GOT3 (cell line): Measurements from ENCODE around the gene ANKRD2.
"Not testable (repeated sequence)": the region's sequence is repeated elsewhere in the genome, so short reads cannot be mapped to it uniquely, and the experiment has no call there.

Source experiments
- DNase-seq: peaks from one replicate; lab custom pipeline; 2025; ENCODE audit warnings: mixed read lengths; lab: John Stamatoyannopoulos, UW

The ANKRD2 gene, protein sequence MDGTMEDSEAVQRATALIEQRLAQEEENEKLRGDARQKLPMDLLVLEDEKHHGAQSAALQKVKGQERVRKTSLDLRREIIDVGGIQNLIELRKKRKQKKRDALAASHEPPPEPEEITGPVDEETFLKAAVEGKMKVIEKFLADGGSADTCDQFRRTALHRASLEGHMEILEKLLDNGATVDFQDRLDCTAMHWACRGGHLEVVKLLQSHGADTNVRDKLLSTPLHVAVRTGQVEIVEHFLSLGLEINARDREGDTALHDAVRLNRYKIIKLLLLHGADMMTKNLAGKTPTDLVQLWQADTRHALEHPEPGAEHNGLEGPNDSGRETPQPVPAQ

DNA sequence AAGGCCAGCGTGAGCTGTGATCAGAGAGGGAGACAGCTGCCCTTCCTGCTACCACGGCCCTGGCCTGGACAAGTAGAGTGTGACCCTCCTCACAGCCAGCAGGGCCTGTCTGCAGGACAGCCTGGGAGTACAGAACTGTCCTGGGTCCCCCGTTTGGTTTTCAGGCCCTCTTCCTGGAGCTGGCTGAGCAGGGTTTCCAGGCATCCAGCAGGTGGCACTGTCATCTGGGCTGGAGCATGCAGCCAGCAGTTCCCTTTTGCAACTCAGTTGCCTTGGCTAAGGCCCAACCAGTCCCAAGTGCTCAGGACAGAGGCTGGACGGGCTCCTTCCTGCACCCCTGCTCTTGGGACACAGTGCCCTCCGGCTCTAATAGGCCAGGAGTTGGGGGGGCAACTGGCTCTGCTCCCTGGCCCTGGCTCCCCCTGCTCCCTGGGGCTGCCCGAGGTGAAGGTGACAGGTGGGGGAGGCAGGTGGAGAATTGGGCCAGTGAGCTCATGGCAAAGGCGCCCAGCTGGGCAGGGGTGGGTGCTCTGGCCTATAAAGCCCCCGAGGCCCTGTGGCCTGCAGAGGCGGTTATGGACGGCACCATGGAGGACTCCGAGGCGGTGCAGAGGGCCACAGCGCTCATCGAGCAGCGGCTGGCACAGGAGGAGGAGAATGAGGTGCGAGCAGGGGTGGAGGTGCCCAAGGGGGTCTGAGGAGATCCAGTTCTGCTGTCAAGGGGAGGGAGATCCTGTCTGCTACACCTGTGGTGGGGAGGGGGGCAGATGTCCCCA, at the start of gene ANKRD2:
Gene ANKRD2, plus strand, starts transcription at position 566 of the 776 bp plus-strand sequence. Its CDS starts 10 bp downstream, at position 576.
- DNase-seq: peak; percentile 36

DNA sequence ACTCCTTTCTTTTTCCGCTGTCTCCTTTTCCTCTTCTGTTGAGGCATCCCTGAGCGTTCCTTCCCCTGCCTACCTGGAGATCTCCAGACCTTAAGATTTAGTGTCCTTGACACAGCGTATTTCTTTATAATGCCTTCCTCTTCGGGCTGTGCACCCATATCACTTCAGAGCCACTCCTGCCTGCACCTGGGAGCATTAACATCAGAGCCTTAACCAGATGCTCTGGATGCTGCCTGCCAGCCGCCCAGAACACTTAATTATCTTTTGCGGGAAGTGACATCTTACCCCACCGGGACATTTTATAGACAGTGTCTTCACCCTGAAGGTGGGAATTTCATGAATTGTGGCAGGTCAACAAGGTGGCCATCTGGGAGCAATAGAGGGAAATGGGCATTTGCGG, 49.6 kb upstream of the ANKRD2 start:
- no peak for DNase-seq

DNA sequence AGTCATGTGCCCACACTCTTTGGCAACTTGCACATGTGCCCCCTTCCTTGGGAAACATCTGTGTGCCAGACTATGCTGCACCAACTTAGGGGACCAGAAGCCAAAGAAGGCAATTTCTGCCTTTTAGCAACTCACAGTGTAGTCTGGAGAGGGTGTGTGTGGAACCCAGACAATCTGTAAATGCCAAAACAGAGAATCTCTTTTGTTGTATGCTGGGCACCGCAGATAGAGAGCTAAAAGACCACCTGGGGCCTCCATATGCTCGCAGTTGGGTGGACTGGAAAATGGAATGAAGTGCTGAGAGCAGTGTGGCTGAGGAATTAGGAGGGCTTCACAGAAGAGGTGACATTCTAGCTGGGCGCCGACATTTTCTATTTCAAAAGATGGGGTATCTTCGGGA, 47.5 kb upstream of the ANKRD2 start:
- no peak for DNase-seq

DNA sequence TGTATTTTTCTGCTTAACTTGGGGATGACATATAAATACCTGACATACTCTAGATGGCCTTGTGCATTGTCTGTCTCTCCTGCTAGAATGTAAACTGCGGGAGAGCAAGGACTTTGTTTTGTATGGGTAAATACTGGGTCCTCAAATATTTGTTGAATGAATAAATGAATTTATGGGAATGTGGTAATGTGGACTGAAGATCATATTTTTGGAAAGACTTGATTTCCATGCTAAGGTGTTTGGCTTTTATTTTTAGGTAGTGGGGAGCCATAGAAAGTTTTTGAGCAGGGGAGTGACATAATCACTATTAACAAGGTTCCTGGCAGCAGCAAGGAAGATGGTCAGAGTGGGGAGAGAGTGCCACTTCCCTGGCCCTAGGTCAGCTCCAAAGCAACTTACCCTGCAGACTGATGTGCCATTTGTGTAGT, 46.9 kb upstream of the ANKRD2 start:
- DNase-seq: no peak

DNA sequence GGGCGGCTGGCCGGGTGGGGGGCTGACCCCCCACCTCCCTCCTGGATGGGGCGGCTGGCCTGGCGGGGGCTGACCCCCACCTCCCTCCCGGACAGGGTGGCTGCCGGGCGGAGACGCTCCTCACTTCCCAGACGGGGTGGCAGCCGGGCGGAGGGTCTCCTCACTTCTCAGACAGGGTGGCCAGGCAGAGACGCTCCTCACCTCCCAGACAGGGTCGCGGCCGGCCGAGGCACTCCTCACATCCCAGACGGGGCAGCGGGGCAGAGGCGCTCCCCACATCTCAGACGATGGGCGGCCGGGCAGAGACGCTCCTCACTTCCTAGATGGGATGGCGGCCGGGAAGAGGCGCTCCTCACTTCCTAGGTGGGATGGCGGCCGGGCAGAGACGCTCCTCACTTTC, 43.7 kb upstream of the ANKRD2 start:
- not testable (repeated sequence) for DNase-seq

DNA sequence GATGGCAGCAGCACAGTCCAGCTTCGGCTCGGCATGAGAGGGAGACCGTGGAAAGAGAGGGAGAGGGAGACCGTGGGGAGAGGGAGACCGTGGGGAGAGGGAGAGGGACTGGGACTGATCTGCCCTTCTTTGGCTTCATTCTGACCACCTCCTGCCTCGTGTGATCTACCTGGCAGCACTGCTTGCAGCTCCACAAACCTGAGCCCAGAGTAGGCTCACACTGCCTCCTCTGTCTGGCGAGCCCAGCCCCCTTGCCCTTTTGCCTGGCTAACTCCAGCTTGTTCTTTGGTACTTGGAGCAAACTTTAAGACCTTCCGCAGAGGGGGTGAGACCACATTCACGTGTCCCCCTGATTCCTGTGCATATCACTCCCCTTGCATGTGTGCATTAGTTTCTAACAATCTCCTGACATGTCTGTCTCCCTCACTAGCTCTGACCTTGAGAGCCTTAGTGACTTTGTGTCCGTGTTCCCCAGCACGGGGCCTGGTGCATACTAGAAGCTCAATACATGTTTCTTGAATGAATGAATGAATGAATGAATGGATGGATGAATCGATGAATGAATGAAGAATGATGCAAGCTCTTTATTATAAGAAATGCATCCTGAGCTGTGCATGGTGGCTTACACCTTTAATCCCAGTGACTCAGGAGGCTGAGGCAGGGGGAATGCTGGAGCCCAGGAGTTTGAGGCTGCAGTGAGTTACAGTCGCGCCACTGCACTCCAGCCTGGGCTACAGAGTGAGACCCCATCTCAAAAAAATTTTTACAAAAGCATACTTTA, 42.7 kb upstream of the ANKRD2 start:
- no peak for DNase-seq

DNA sequence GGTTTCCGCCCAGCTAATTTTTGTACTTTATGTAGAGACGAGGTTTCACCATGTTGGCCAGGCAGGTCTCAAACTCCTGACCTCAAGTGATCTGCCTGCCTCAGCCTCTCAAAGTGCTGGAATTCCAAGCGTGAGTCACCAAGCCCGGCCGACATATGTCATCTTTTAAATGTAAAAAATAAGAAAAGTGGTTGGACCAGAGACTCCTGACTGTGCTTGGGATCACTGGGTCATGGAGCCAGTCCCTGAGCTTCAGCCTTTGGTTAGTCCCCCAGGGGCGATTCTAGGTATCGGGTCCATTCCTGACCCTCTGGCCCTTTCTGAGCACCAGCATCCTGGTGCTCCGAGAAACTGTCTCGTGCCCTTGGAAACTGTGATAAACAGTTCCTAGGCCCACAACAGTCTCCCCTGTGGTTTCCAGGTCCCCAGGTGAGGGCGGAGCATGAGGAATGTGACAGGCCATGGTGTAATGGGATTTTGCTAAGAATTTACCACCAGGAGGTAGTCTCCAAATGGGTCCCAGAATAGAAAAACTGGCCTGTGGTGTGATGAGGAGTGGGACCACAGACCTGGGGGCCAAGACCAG, 41.1 kb upstream of the ANKRD2 start:
- no peak for DNase-seq

DNA sequence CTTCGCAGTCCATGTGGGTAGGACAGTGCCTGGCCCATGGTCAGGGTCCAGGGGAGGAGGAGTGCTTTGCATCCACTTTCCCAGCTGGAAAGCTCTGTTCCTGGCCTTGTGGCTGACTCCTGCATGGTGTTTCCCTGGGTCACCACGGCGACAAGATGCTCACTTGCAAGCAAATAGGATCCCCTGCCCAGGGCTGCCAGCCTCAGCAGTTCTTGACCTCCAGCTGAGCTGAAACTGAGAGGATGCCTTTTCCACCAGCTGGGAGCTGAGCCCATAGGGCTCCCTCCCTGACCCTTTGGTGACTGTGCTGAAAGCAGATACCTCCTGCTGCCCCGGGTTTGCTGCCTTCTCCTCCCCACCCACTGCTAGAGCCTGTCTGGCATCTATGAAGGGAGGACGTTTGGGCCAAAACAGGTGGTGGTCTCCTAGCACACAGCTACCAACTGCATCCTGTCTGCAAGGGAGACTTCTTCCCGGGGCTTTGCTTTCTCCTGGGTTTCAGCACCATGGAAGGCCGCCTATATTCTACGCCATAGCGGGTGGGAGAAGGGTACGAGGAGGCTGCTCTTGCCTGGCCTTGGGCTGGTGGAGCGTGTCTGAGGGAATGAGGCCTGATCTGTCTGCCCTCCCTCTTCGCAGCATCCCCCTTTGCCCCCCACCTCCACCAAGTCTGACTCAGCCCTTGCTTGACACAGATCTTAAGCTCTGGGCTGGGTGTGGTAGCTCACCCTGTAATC, 39.5 kb upstream of the ANKRD2 start:
- DNase-seq: no peak

DNA sequence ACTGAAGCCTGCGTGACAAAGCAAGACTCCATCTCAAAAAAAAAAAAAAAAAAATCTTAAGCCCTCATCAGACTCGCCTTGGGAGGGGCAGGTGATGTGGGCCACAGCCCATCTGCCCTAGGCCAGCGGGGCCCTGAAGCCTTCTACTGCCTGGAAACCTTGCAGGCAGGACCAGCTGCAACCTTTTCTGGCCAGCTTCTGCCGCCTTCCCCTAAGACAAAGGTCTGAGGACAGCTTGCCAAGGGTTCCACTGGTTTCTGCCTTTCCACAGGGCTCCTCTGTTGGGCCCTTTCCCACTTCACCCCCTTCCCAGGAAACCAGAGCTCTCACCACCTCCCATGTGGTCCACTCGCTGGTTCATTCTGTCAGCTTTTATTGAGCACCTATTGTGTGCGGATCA, 38.7 kb upstream of the ANKRD2 start:
- no peak for DNase-seq

DNA sequence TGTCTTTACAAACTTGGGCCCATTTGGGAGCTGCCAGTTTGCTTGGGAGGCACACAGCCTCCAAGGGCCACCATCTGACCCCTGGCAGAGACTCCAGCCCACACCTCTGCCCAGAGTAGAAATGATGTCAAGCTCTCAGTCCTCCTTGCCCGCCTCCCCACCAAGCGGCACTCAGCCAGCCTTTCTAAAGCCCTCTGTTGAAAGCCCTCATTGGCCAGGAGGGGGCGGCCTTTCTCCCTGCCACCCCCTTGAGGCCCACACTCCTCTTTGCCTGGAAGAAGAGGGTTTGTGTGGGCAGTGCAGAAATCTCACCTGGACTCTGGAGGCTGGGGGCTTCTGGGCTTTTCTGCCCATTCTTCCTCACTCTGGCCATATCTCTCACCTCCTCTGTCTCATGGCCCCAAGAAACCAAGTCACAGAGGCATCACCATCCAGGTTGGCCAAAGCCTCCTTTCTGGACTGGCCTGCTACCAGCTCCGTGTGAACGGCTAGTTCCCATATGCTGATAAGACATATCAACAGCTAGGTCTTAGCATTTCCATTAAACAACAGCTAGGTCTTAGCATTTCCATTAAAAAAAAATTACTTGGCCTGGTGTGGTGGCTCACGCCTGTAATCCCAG, 37.7 kb upstream of the ANKRD2 start:
- no peak for DNase-seq

DNA sequence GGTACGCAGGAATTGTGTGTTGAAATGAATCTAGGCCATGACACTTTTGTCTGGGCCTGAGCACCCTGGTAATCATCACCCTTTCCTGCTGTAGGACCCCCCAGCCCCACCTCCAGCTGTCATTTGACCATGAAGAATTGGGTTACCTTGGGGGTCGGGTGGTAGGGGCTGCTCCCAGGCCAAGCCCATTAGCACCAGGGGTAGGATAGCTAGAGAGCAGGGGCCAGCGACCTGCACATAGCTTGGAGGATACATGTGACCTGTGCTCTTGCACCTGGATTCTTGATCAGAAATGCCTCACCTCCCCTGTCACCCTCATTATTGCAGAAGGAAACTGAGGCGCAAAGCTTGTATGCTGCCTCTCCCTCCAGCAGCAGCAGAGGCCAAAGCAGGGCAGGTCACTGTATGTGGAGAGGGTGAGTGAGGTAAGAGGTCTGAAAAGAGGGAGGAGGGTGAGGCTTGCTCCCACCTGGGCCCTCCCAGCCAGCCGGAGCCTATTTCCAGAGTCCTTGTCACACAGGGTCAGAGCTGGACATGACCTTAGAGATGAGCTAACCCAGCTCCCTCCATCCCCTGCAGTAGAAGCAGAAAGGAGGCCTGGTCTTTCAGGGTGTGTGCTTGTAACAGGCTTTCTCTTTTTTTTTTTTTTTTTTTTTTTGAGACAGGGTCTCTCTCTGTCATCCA, 35.3 kb upstream of the ANKRD2 start:
- DNase-seq: no peak

DNA sequence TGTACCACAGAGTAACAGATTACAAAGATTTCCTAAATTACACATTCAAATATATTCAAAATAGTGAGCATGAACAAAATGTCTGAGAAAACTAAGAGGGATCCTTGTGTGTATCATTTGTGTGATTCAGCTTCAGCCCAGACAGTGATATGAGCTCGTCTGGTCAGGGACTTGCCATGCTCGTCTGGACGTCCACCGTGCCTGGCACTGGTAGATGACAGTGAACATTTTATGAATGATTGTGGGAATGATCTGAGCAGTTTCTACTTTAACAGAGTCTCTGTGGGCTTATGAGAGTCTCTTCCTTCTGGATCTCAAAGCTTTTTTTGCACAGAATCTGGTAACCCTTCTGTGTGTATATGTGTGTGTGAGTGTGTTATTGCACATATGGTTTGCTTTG, 34.2 kb upstream of the ANKRD2 start:
- no peak for DNase-seq

DNA sequence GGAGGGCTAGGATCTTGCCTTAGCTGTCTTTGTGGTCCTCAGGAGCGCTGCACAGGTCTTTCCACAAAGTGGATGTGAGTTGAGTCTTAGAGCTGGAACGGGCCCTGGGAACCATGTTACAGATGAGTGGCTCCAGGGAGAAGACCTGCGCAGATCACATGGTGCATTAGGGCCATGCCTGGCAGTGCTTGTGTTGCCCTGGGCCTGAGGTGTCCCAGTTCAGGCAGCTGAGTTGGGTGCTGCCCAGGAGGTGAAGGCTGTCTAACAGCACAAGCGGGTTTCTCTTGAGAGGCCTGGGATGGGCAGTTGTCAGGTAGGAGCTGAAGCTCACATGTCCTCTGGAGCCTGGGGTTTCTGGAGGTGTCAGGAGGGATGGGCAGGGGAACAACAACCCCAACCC, 33.7 kb upstream of the ANKRD2 start:
- no peak for DNase-seq

DNA sequence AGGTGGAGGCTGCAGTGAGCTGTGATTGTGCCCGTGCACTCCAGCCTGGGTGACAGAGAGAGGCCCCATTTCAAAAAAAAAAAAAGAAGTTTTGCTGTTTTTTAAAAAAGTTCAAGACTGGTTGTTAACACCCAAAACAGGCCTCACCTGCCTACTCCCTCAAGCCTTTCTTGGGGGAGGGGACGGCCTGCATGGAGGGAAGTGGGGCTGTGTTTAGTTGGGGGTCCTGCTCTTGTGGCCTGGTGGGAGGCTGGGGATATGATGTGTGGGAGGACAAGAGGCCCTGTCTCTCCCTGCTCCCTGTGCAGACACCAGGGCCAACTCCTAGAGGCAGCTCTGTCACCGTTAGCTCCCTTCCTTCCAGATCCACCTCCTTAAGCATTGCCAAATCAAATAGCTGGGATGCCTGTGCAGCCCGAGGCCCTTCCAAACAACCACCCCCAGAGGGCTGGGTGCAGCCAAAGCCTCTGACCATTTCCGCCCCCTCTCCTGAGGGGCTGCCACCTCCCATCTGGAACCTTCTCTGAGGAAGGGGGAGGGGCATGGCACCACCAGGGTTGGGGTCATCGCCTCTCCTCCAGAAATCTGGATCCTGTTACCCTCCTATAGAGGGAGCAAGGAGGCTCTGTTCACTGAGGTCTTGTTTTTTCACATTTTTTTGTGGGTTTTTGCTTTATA, 32.9 kb upstream of the ANKRD2 start:
- no peak for DNase-seq

DNA sequence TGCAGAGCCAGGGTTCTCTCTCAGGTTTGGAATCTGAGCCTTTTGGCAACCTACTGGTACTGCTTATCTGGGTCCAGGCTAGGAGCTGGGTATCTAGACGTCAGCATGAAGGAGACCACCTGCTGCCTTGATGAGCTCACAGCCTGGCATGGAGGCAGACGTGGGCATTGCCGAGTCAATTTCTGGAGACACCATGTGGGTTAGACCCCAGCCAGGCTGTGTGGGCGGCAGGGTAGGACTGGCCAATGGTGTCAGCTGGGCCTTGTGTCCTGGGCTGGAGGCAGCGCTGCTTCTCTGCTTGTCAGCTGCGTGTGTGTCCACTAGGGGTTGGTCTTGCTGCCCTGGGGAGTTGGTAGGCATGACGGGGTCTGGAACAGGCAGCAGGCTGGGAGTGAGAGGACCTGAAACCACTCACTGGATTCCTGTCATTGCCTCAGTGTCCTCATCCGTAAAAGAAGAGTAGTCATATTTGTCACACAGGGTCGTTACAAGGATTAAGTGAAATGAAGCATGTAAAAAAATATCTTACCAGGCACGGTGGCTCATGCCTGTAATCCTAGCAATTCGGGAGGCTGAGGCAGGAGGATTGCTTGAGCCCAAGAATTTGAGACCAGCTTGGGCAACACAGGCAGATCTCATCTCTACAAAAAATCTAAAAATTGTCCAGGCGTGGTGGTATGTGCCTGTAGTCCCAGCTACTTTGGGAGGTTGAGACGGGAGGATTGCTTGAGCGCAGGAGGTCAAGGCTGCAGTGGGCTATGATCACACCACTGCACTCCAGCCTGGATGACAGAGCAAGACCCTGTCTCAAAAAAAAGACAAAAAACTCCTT, 31.7 kb upstream of the ANKRD2 start:
- DNase-seq: no peak

DNA sequence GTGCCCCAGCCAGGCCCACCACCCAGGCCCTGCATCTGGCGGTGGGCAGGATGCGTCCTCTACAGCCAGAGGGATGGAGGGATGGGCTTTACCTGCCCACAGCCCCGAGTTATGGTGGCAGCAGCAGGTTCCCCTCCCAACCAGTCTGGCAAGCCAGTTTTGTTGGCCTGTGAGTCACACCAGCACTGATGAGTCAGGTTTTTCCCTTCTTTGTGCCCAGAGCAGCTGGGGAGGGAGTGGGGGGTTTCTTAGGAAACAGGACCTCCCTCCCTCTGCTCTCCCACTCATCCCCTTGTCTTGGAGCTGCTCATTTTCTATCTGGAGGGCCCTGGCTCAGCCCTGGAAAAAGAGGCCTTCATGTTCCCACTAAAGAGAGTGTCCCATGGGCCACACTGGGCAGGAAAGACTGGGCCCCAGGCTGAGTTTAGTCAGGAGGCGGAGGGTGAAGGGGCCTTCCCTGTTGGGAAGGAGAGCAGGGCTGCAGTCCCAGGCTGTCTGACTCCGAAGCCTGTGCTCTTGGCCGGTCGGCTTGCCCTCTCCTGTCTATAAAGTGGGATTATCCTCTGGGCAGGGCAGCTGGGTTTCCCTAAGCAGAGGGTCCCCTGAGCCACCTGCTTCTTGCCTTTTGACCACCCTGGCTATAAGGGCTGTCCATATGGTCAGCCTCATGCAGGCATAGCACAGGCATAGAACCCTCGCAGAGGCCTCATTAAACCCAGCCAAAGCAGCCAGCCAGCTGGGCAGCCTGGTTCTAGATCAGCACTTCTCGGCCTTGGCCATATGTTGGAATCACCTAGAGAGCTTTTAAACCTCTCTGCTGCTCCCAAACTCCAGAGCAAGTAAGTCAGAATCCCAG, 30.2 kb upstream of the ANKRD2 start:
- DNase-seq: peak; percentile 46

DNA sequence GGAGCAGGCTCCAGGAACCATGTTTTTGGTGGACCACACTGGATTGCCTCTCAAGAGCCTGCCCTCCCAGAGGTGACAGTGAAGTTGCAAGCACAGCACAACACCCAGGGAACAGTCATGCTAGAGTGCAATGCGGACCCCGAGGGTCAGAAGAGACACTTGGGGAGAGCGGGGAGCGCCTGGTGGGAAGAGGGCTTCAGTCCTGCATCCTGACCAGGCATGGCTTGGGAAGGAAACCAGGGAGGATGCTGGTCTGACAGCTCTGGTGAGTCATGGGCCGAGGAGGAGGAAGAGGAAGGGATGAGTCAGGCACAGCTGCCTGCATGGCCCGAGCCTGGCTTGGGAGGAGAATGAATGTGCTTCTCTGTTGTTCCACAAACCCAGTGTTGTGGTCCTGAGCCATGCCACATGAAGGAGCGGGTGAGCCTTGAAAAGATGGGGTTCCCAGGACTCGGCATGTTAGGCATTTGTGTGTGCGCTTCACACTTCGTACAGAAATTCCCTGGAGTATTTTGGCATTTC, 29.5 kb upstream of the ANKRD2 start:
- DNase-seq: peak; percentile 43
